A549 treated with DMSO at 1 μM for 4 hours (cell line): ENCODE measurements around the gene CD8B. TPM values are rescaled to one million over a fixed set of nuclear protein-coding genes. Genes with fewer than 3 reads are reported as not detected.

Experiments used
- total RNA-seq: library from RNA; stranded (reverse); fragments of 200-300 nt; extraction: Qiagen RNA extraction; gene quantifications from 5 replicates; pipeline ENCODE4 v1.2.3, GENCODE V29; 2022; ENCODE audit warnings: low read depth

CD8B gene
- total RNA-seq = not detected in 5 replicates

GRCh38 chr2:86861628-86862379 lies at the start of gene CD8B:
TSS of gene CD8B (minus strand) at chr2:86861886. CDS start at chr2:86861865, 21 bp downstream.

DNA sequence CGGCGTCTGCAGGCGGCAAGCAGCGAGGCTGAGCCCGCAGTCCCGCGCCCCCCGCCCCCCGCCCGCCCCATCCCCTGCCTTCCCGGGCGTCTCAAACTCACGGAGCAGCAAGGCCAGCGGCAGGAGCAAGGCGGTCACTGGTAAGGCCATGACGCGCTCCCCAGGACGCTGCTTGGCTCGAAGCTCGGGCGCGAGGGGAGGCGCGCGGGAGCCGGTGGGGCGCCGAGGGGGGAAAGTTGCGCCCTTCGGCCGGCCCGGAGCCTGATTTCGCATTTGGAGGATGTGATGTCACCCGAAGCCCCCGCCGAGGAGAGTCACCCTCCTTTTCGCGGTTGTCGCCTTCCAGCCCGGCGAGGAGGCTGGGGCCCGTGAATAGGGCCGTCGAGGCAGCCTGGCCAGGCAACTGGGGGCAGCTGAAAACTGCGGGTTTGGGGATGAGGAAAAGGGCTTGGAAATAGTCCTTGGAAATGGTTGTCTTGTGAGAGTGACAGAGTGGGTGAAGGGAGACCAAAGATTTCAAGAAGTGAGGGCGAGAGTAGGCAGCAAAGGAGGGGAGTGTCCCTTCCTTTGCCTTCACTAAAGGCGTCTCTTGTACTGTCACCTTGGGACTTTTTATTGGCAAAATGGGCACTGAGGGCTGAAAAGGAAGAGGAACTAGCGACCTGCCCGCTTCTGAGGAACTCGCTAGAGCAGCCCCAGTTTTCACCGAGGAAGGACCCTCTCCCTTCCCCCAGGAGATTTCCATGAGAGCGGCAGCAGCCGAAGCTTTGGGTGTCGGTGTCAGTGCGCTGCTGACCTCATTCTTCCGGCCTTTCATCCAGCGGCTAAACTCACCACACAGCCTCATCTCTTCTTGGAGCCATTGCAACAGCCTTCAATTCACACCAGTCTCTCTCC lies 70.8 kb downstream of the CD8B start, which contains the start of gene CD8A:
TSS of gene CD8A (minus strand) at position 238 of the 897 bp plus-strand sequence. CDS start at position 150, 88 bp downstream.

Other genes starting within 250 kb of the CD8B start
- 34.7 to 45.8 TPM (median 39.7 TPM) in 5 replicates for gene RNF103, start 238.0 kb downstream of the CD8B start, total RNA-seq
- 20.2 to 28.2 TPM (median 26.2 TPM) in 5 replicates for gene RMND5A, start 141.6 kb downstream of the CD8B start, total RNA-seq
- gene CD8A, start 71.0 kb downstream of the CD8B start, total RNA-seq = 0.19 to 0.45 TPM (median 0.30 TPM) in 5 replicates
- gene RGPD1, start 80.2 kb upstream of the CD8B start, total RNA-seq = 0.03 to 0.30 TPM (median 0.08 TPM) in 5 replicates
- gene PLGLB1, start 160.0 kb upstream of the CD8B start, total RNA-seq = 0.19 to 1.2 TPM (median 0.92 TPM) in 4 of 5 replicates, not detected in the other